Upper lobe of left lung (tissue), 4 donors: Measurements from ENCODE around the gene TRMT2B.

Experiments used
- POLR2A ChIP-seq, 4 donors: fragments of 450-650 bp; IDR thresholded peaks; one replicate each; pipeline ENCODE4 v1.5.1; 2016 to 2017; ENCODE audit warnings: antibody characterized with exemption in 4 of 4, mild to moderate bottlenecking in 2 of 4
- TF ChIP-seq, protein P1 (sequence below), 6 experiments: fragments of 450-650 bp in 4 of 6; fragments of 200-600 bp in 2 of 6; sonication (generic) in 2 of 6; IDR thresholded peaks; one replicate each; pipeline ENCODE4 v1.5.1; 2016 to 2019; ENCODE audit warnings: antibody characterized with exemption in 6 of 6

DNA sequence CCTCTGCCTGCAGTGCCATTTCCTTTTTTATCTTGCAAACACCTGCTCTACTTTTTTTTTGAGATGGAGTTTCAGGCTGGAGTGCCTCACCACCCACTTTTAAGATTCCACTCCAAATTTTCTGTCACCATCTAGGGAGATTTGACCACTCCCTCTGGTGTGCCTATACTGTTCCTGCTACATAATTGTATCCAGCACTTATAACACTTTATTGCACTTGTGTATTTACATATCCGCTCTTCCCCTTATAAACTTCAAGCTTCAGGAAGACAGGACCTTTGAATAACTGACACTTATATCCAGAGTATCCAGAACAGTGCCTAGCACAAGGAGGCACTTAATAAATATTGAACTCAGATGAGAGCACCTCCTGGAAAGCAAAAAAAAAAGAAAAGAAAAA is 39.9 kb upstream of the TRMT2B start:
- no peak for TF ChIP-seq POLR2A (IDR thresholded peaks at IDR 0.05)
- TF ChIP-seq, protein P1, sequence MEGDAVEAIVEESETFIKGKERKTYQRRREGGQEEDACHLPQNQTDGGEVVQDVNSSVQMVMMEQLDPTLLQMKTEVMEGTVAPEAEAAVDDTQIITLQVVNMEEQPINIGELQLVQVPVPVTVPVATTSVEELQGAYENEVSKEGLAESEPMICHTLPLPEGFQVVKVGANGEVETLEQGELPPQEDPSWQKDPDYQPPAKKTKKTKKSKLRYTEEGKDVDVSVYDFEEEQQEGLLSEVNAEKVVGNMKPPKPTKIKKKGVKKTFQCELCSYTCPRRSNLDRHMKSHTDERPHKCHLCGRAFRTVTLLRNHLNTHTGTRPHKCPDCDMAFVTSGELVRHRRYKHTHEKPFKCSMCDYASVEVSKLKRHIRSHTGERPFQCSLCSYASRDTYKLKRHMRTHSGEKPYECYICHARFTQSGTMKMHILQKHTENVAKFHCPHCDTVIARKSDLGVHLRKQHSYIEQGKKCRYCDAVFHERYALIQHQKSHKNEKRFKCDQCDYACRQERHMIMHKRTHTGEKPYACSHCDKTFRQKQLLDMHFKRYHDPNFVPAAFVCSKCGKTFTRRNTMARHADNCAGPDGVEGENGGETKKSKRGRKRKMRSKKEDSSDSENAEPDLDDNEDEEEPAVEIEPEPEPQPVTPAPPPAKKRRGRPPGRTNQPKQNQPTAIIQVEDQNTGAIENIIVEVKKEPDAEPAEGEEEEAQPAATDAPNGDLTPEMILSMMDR (IDR thresholded peaks at IDR 0.05), result no peak
